OCI-LY7 (cell line): Measurements from ENCODE around the gene SPSB3.

Experiments
- EZH2phosphoT487 ChIP-seq: fragments of 200-600 bp; sonication (generic); IDR thresholded peaks from 2 replicates; pipeline ENCODE4 v1.6.1; 2018; ENCODE audit warnings: low read depth, borderline replicate concordance, mild to moderate bottlenecking, mixed run types, antibody characterized with exemption, low read length, moderate library complexity, mixed read lengths
- TF ChIP-seq, protein P1 (sequence below): fragments of 200-600 bp; sonication (generic); conservative IDR thresholded peaks from 2 replicates; pipeline ENCODE4 v1.5.1; 2014; ENCODE audit warnings: mild to moderate bottlenecking, antibody characterized with exemption, low read length, moderate library complexity, mixed read lengths

DNA sequence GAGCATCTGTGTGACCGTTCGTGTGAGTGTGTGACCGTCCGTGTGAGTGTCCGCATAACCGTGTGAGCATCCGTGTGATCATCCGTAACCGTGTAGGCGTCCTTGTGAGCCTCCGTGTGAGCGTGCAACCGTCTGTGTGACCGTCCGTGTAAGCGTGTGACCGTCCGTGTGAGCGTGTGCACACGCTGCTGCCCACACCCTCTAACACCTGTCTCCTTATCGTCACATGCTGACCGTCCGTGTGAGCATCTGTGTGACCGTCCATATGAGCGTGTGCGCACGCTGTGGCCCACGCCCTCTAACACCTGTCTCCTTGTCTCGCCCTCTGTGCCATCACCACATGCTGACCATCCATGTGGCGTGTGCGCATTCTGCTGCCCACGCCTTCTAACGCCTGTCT is 42.1 kb downstream of the SPSB3 start:
- TF ChIP-seq, protein P1, sequence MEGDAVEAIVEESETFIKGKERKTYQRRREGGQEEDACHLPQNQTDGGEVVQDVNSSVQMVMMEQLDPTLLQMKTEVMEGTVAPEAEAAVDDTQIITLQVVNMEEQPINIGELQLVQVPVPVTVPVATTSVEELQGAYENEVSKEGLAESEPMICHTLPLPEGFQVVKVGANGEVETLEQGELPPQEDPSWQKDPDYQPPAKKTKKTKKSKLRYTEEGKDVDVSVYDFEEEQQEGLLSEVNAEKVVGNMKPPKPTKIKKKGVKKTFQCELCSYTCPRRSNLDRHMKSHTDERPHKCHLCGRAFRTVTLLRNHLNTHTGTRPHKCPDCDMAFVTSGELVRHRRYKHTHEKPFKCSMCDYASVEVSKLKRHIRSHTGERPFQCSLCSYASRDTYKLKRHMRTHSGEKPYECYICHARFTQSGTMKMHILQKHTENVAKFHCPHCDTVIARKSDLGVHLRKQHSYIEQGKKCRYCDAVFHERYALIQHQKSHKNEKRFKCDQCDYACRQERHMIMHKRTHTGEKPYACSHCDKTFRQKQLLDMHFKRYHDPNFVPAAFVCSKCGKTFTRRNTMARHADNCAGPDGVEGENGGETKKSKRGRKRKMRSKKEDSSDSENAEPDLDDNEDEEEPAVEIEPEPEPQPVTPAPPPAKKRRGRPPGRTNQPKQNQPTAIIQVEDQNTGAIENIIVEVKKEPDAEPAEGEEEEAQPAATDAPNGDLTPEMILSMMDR, result no peak
- no peak for TF ChIP-seq EZH2phosphoT487
